Heart left ventricle (tissue), 13 donors: ENCODE results near the gene NR2F2.

ENCODE experiments used
- POLR2A ChIP-seq, 2 donors: fragments of 450-650 bp; IDR thresholded peaks; one replicate each; pipeline ENCODE4 v1.6.1; 2017; ENCODE audit warnings: antibody characterized with exemption in 2 of 2, mild to moderate bottlenecking in 2 of 2, moderate library complexity in 2 of 2
- TF ChIP-seq, protein P1 (sequence below), 12 donors: fragments of 200-600 bp; sonication (generic) in 4 of 12; IDR thresholded peaks; one replicate each; pipeline versions ENCODE4 v1.5.0 to v1.8.0; 2018 to 2022; ENCODE audit warnings: antibody characterized with exemption in 12 of 12, mild to moderate bottlenecking in 5 of 12
- donor health status: ischemic (EF 13 %, LVEDD 7.1; RV severe dilation, severe dysfunction).
- donor health status: DM: no; HTN: yes; CAD: no.
- donor health status: DM: no; HTN: no; CAD: no.
- donor health status: ischemic (EF 25% LVEDD 6.9; RV normal size, moderate dysfunction).
- donor health status: ischemic (EF 25% LVEDD 5.7; RV mildly dilated, moderate dysfunction).
- donor health status: ischemic (EF 35%, LVEDD 5.7; RV mildly dilated, moderate dysfunction).
- donor health status: nonischemic (EF 11% LVEDD 7.7; RV severe dilation, severe dysfunction).
- donor health status: DM: yes; HTN: yes; CAD: no.
- donor health status: PGD.
- donor health status: ischemic (EF 29% LVEDD 5.4; RV normal size, mild dysfunction).
- donor health status: nonischemic (EF 23%, LVEDD 6.1; RV moderate dilation, normal function).

- TF ChIP-seq, protein P1, sequence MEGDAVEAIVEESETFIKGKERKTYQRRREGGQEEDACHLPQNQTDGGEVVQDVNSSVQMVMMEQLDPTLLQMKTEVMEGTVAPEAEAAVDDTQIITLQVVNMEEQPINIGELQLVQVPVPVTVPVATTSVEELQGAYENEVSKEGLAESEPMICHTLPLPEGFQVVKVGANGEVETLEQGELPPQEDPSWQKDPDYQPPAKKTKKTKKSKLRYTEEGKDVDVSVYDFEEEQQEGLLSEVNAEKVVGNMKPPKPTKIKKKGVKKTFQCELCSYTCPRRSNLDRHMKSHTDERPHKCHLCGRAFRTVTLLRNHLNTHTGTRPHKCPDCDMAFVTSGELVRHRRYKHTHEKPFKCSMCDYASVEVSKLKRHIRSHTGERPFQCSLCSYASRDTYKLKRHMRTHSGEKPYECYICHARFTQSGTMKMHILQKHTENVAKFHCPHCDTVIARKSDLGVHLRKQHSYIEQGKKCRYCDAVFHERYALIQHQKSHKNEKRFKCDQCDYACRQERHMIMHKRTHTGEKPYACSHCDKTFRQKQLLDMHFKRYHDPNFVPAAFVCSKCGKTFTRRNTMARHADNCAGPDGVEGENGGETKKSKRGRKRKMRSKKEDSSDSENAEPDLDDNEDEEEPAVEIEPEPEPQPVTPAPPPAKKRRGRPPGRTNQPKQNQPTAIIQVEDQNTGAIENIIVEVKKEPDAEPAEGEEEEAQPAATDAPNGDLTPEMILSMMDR (IDR thresholded peaks at IDR 0.05), result no peak
- TF ChIP-seq POLR2A (IDR thresholded peaks at IDR 0.05), result no peak
Measured at GRCh38 chr15:96300836-96301235, 29.7 kb upstream of the NR2F2 start.
